ENCODE data around the gene COL5A1.

COL5A1 gene

DNA sequence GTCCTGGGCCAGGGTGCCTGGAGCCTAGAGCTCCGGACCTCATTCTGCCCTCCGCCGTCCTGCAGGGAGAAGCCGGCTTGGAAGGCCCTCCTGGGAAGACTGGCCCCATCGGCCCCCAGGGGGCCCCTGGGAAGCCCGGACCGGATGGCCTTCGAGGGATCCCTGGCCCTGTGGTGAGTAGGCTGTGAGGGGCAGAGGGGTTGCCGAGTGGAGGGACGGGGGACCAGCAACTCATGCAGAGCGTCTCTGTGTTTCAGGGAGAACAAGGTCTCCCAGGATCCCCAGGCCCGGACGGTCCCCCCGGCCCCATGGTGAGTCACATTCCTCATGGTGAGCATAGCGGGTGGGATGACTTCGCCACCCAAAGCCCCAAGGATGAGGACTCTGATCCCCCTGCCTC lies 177.0 kb downstream of the COL5A1 start:
- ATAC-seq (no peak), DNase-seq (no peak)

DNA sequence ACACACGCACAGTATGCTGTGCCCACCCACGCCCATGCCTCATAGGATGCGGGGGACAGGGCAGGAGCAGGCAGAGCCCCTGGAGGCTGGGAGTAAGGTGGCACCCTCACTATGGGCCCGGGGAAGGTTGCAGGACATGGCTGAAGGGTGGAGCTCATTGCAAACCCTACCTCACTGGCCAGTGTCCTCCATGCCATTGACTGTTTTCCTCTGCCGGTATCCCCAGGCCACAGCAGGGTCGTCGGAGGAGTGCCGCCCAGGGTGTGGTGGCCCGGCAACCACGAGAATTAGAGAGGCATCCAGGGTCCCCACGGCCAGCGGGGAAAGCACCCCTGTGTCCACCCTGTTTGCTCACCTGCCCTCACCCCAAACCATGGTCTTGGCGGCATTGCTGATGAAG lies 179.3 kb downstream of the COL5A1 start:
- ATAC-seq, result no peak
- DNase-seq, result no peak

DNA sequence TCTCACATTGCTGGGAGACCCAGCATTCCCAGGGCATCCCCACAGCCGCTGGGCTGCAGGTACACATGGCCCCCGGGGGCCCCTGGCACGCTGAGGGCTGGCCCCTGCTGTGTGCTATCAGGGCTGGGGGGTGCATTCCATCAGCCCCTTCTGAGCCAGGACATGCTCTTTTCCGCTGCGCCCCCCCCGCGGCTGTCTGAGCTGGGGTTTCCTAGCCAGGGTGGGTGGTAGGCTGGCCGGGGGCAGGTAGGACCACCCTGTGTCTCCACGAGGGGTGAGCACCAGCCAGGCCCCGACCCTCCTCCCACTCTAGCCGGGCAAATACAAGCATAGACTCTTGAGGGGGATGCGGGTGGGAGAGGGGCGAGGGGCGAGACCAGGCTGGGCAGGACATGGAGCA lies 180.9 kb downstream of the COL5A1 start:
- DNase-seq (no peak), ATAC-seq (no peak)

DNA sequence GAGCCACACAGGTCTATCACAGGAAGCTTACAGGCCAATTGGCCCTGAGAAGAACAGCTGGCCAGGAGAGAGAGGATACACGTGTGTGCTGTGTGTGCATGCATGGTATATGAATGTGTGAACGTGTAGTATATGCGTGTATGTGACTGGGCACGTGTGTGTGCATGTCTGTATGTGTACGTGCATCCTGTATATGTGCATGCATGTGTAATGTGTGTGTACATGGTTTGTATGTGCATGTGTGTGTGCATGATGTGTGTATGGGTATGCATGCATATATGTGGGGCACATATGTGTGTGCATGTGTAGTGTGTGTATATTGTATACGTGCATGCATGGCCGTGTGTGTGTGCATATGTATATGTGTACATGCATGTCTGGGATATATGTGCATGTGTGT lies 182.0 kb downstream of the COL5A1 start:
- DNase-seq (no peak), ATAC-seq (no peak)

DNA sequence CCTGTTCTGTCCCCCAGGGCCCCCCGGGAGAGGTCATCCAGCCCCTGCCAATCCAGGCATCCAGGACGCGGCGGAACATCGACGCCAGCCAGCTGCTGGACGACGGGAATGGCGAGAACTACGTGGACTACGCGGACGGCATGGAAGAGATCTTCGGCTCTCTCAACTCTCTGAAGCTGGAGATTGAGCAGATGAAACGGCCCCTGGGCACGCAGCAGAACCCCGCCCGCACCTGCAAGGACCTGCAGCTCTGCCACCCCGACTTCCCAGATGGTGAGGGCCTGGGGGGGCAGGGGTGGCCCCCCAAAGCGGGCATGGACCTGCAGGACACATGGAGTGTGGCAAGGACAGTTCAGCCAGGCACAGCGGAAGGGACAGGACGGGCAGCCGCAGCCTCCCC lies 183.0 kb downstream of the COL5A1 start:
- ATAC-seq (no peak), DNase-seq (no peak)

DNA sequence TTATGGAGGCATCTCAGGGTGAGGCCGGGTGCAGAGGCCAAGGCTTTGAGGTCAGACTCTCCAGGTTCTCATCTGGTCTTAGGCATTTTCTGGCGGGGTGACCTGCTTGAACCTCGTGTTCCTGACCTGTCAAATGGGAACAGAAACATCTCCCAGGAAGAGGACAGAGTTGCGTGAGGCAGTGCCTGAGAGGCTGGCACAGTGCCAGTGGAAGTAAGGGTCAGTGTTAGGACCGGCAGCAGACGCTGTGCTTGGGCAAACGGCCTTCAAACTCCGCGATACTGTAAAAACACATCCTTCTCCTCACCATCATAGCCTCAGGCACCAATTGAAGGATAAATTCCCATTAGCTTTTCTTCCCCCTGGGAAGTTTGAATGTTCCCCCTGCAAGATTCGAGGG lies 183.4 kb downstream of the COL5A1 start:
- DNase-seq, result no peak
- no peak for ATAC-seq

DNA sequence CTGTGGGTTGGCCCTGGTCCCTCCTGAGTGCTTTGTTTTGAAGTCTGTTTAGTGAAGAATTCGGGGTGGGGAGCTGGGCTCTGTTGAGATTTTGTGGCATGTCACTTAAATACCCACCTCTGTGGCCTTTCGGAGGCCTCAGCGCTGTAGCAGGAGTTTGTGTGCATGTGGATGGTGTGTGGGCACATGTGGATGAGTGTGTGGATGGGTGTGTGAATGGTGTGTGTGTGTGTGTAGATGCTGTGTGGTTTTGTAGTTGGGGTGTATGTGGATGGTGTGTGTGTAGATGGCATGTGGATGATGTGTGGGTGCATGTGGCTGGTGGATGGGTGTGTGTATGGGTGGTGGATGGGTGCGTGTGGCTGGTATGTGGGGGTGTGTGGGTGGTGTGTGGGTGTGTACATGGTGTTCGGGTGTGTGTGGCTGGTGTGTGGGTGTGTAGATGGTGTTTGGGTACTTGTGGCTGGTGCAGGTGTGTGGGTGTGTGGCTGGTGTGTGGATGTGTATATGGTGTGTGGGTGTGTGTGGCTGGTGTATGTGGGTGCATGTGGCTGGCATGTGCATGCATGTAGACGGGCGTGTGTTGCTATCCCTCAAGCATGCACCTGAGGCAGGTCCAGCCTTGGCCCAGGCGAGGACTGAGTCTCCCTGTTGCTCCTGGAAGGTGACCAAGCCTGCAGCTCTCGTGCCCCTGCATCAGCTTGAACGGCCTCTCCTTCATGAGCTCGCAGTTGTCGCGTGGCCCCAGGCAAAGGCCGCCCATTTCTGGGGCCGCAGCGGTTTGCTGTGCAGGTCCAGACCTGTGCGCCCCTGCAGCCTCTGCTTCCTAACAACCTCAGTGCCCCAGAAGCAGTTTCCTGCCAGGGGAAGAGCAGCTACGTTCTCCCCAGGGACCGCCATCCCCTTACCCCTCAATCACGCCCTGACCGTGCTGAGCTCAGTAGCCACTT lies 185.0 kb downstream of the COL5A1 start:
- no peak for DNase-seq
- no peak for ATAC-seq

DNA sequence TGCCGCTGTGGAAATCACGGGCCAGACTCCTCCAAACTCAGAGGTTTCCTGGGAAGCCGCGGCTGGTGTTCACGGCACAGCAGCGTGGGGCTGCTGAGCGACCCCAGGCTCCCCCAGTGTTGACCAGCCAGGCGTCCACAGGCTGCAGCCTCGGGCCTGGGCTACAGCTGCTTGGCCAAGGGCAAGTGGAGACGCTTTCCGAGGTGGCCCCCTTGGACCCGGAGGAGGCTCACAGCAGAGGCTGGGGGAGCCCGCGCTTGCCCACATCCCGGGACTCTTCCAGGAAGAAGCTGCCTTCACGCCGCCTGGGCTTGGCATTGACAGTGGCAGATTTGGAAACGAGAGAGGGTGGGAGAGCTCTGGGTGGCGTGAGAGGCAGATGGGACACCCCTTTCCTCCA lies 186.0 kb downstream of the COL5A1 start:
- no peak for ATAC-seq
- no peak for DNase-seq

DNA sequence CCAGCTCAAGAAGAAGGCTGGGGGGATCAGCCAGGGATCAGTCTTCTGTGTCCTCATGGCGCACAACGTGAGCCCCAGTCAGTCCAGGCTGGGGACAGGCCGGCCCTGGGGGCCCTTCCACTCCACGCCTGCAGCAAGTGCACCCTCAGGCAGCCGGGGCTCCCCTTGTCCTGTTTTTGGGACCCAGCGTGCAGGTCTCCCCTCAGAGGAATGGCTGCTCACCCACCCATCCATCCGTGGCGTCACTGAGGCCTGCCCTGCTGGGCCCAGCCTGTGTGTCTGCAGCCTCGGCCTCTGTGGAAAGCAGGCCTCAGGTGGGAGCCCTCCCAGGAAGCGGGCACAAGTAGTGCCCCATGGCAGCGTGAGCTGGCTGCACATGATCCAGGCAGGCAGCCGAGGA lies 186.4 kb downstream of the COL5A1 start:
- ATAC-seq (no peak), DNase-seq (no peak)

DNA sequence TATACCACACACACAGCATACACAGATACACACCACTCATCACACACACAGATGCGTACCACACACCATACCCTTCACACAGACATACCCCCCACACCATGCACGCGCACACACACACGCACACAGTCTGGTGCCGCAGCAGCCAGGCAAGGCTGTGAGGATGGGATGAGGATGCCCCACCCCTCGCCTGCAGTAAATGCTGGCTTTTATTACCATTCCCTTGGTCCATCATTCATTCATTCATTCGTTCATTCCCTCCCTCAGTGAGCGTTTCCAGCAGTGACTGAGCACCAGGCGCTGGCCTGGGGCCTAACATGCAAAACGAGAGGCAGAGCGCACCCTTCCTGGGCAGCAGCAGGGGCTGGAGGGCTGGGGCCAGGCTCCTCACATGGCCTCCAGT lies 187.3 kb downstream of the COL5A1 start:
- DNase-seq, result no peak
- no peak for ATAC-seq

DNA sequence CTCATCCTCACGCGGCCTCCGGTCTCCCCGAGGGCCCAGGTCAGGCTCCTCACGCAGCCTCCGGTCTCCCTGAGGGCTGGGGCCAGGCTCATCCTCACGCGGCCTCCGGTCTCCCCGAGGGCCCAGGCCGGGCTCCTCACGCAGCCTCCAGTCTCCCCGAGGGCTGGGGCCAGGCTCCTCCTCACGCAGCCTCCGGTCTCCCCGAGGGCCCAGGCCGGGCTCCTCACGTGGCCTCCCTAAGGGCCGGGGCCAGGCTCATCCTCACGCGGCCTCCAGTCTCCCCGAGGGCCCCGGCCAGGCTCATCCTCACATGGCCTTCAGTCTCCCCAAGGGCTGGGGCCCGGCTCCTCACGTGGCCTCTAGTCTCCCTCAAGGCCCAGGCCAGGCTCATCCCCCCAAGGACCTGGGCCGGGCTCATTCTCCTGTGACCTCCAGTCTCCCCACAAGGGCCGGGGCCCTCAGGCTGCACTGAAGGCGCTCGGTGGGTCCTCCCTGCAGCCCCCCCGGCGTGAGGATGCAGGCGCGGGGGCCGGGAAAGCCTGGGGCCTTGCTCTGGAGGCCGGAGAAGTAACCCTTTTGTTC lies 187.8 kb downstream of the COL5A1 start:
- DNase-seq, result no peak
- no peak for ATAC-seq

DNA sequence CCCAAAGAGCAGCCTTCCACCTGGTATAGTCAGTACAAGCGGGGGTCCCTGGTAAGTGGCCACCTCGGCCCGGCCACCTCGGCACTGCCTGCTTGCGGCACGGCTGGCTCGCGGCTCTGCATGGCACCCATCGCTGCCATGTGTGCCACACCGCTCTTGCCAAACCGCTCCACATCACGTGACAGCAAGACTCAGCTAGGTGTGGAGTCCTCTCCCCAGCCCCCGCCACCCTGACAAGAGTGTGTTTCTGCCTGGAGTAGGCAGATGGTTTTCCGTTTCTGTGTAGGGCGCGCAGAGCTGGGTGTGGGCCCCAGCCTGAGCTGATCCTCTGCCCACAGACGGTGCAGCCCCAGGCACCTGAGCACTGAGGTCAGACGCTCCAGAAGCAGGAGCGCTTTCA lies 188.5 kb downstream of the COL5A1 start:
- no peak for DNase-seq
- no peak for ATAC-seq

DNA sequence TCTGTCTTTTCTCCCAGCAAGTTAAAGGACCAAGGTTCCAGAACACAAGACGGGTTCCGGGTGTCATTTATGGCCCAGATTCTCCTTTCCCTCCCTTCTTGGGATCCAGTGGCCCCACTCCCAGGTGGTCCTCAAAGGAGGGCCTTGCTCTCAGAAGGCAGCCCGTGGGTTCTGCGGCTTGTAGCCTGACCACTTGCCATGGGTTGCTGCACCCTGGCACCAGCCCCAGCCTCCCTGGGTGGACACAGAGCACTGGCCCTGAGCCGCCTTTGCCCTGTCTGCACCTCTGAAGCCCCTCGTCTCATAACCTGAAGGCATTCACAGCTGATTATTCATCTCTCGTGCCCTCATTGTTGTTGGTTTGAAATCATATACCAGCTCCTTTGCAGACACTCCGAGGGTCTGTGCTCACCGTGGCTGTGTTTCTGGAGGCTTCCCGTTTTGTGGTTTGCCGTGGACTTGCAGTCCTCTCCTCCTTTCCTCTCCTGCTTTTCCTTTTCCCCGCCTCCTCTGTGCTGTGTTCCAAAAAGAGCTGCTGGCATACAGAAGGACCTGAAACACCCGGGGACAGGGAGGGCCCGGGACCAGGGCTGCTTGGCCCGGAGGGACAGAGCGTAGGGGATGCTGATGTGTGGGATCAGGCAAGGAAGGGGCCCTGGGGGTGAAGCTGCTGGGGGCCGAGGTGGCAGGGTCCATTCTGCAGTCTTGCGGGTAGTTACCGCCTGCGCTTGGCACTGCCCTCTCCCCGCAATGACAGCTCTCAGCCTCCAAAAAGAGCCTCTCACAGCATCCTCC lies 189.5 kb downstream of the COL5A1 start:
- DNase-seq (no peak), ATAC-seq (no peak)

DNA sequence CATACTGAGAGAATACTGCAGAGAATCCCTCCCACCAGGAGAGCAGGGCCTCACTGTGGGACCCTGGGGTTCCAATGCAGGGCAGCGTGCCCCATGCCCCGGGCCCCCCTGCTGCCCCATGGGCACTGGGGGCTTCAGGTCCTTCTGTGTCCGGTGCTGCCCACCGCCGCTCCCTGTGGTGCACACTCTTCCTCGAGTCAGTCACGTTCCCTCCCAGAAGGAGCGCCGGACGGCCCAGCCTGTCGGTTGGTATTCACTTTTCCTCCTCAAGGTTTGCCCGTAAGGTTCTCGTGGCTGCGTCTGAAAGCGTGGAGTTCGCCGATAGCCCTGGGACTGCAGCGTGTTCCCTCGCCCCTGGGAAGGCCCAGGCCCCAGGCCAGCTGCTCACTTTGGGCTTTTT lies 190.9 kb downstream of the COL5A1 start:
- DNase-seq, result no peak
- no peak for ATAC-seq

DNA sequence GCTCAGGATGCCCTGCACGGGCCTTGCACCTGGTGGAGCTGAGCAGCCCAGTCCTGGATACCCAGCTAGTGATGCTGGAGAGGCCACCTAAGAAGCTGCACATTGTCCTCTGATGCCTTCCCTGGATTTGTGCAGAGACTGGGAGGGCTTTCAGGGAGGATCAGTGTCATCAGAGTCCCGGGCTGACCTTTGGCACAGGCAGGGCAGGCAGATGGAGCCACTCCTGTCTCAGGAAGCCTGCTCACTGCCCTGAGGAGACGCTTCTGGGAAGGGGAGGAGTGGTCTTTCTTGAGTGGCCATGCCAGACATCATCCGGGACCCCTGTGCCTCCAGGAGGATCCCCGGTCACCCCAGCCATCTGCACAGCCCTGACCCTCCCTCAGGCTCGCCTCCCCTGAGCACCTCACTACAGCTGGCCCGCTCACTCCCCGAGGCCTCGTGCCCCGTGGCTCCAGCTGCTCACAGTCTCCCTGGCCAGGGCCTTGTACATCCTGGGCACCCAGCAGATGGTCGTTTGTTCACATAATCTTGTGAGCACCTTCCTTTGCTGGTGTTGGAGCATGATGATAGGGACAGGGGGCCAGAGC lies 191.8 kb downstream of the COL5A1 start:
- ATAC-seq, result no peak
- no peak for DNase-seq

DNA sequence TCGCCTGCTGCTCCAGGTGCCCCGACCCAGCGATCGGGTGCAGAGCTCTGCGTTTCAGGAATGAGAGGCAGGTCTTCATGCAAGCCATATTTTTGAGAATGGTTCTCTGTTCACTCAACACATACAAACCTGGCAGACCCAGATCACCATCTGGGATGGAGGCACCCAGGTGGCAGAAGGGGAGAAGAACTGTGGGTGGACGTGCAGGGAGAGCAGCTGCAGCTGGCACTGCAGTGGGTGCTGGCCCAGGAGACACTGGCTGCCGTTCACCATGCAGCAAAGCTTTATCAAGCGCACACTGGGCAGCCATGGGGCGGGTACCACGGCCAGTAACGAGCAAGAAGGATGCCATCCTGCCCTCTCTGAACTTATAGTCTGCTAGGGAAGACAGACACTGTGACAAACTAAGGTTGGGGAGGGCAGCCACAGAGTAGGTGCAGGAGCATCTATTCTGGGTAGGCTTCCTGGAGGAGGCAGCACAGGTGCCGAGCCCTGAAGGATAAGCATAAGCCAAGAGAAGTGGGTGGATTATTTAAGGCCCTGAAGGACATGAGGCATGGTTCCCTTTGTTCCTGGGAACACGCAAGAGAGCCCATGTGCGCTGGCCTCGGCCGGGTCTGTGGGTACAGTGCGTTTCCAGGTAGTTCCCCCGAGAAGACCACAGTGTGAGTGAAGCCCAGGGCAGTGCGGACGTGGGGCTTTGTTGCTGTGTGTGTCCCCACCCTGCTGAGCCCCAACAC lies 192.8 kb downstream of the COL5A1 start:
- DNase-seq, result no peak
- no peak for ATAC-seq

DNA sequence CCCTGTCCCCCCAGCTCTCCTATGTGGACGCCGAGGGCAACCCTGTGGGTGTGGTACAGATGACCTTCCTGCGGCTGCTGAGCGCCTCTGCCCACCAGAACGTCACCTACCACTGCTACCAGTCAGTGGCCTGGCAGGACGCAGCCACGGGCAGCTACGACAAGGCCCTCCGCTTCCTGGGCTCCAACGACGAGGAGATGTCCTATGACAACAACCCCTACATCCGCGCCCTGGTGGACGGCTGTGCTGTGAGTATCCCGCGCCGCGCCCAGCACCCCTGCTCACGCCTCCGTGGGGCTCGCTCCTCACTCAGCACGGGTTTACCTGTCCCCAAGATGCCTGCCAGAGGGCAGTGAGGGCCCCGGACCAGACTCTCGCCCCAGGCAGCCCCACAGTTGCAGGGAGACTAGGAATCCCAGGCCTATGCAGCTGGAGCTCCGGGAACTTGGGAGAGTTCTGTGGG lies 193.4 kb downstream of the COL5A1 start:
- no peak for DNase-seq
- ATAC-seq, result no peak

DNA sequence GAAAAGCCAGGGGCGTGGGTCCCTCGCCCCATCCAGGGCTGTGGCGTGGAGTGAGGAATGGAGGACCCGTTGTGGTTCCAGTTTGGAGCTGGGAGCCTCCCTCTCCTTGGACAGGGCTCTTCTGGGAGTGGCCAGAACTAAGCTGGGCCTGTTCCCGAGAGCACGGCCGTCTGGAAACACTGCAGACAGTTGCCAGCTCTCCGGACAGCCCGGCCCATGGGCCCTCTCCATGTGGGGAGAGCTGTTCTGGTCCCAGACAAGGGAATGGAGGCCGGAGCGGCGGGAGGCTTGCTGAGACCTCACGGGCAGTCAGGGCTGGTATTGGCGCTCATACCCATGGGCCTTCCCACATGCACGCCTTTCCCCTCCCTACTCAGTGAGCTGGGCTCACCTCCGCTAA lies 193.8 kb downstream of the COL5A1 start:
- DNase-seq (no peak), ATAC-seq (no peak)

DNA sequence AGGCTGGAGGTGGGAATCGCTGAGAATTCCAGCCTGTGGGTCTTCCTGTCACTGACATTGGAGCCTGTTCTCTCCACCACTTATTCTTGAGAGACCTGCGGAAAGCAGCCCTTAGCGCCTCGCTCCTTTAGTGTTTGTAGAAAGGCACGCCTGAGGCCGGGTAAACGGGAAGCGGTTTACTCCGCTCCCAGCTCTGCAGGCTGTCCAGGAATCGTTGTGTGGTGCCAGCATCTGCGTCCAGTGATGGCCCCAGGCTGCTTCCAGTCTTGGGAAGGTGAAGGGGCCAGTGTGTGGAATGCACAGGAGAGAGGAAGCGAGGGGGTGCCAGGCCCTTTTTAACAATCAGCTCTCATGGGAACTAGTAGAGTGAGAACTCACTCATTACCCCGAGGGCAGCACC lies 194.4 kb downstream of the COL5A1 start:
- no peak for DNase-seq
- no peak for ATAC-seq

DNA sequence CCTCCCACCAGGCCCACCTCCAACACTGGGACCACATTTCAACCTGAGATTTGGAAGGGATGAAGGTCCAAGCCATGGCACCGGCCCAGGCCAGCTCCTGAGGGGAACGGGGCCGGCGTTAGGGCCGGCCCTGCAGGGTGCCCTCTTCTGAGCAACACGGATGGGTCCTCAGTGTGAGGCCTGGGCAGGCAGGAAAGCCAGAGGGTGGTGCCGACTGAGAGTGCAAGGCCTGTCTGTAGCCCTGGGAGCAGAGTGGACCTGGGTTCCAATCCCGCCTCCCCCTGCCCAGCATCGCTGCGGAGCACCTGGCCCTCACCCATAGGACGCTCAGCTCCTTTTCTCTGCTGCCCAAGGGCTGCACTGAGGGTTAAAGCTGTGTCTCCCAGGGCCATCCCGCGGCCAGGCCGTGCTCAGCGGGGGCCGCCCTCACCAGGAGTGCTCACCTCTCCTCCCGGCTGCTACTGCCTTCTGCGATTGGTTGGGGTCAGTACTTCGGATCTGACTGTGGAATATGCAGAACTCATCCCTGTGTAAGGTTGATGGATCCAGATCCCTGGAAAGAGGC lies 194.9 kb downstream of the COL5A1 start:
- DNase-seq (no peak), ATAC-seq (no peak)

DNA sequence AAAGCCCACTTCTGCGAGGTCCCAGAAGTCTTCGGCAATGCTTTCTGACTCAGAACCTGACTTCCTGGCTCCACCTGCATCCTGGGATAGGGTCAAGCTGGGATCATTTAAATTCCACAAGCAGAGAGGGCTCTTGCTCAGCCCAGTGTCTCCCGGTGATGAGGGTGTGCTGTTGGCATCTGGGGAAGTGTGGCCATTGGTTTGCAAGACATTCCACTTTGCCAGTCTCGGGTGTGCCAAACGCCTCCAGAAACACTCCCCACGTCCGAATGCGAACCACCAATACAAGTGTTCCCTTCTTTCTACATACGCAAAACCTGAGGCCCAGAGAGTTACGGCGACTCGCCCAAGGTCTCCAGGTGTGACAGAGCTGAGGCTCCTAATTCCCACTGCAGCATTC lies 195.9 kb downstream of the COL5A1 start:
- DNase-seq (no peak), ATAC-seq (no peak)

All from stimulated activated naive CD8-positive, alpha-beta T cell treated with anti-CD3 and anti-CD28 coated beads, Interleukin-15, Interleukin-2, amounts not matched to agents 100 U/mL and 50 U/mL, for 24 hours (primary cell).